Measurements from ENCODE around the gene C6orf163. TPM values are rescaled to one million over a fixed set of nuclear protein-coding genes. Genes with fewer than 3 reads are reported as not detected.

C6orf163 gene
- total and polyA plus RNA-seq, 10 of the 15 experiments (the other 5 are each of a cell fraction or from before 2014, with no cell fraction given): 0.56 to 3.7 (median 1.2) TPM

- POLR2A ChIA-PET: no interaction called here
- H3K79me2 ChIP-seq (ENCODE audit: control insufficient read depth, insufficient read depth, low read length): no peaks in the 10 kb centered on the region
- CTCF ChIA-PET: interaction anchor here (1.2 kb wide), 1 partner anchor 268 kb away, joined by 3 read pairs; no protein-coding TSS in a partner anchor
- no peak overlapping the region for H3K4me3 ChIP-seq
- H3K9me3 ChIP-seq (replicated peaks; ENCODE audit: control insufficient read depth, insufficient read depth, low read length): no peaks in the 10 kb centered on the region
- BruUV-seq (replicated peaks): no TSS peak
- in situ Hi-C loops (cut with MboI) (no loop called here), intact Hi-C loops (cut with micrococcal nuclease; ENCODE audit: unreplicated experiment) (no loop called here)
- H3K36me3 ChIP-seq (ENCODE audit: control insufficient read depth in 2 of 2, insufficient read depth in 2 of 2, low read length in 1 of 2): no peaks in the 10 kb centered on the region; a peak in 1 of 4 replicates
- TF ChIP-seq FOXM1 (IDR thresholded peaks at IDR 0.05; ENCODE audit: low read depth, low read length) (no peak), SIN3A (IDR thresholded peaks at IDR 0.05; ENCODE audit: low read depth, low read length) (no peak), RELA (IDR thresholded peaks at IDR 0.05; ENCODE audit: borderline replicate concordance, partially characterized antibody) (no peak), RB1 (IDR thresholded peaks at IDR 0.05; ENCODE audit: borderline replicate concordance) (no peak), ZBTB11 (CRISPR knock-in tag; IDR thresholded peaks at IDR 0.05) (no peak), MAX (IDR thresholded peaks at IDR 0.05; ENCODE audit: low read depth, low read length) (no peak), CTCF (IDR thresholded peaks at IDR 0.05 in 2 of 3, conservative IDR thresholded peaks at IDR 0.05 in 1 of 3; ENCODE audit: control insufficient read depth in 2 of 3, extremely low read depth in 1 of 3, insufficient read depth in 1 of 3, low read depth in 3 of 3, low read length in 3 of 3) (no peak), EED (IDR thresholded peaks at IDR 0.05; ENCODE audit: low read depth) (no peak), CHD1 (IDR thresholded peaks at IDR 0.05; ENCODE audit: low read depth, low read length) (no peak), RAD51 (IDR thresholded peaks at IDR 0.05) (no peak), STAT1 (conservative IDR thresholded peaks at IDR 0.05) (no peak), ATF7 (IDR thresholded peaks at IDR 0.05; ENCODE audit: low read depth) (no peak), ZSCAN29 (IDR thresholded peaks at IDR 0.05) (no peak), GATAD2B (conservative IDR thresholded peaks at IDR 0.05; ENCODE audit: low read depth) (no peak), MEF2B (IDR thresholded peaks at IDR 0.05; ENCODE audit: partially characterized antibody, poor library complexity, severe bottlenecking) (no peak), TCF3 (IDR thresholded peaks at IDR 0.05; ENCODE audit: borderline replicate concordance, insufficient read depth, low read depth, low read length) (no peak), PAX8 (IDR thresholded peaks at IDR 0.05) (no peak), E4F1 (IDR thresholded peaks at IDR 0.05; ENCODE audit: borderline replicate concordance, partially characterized antibody) (no peak)
- DNase-seq (ENCODE audit: low read depth, low spot score) (no peak), ATAC-seq (no peak), FAIRE-seq (no peak)
- WGBS (ENCODE audit: insufficient coverage, insufficient replicate concordance, low lambda C conversion rate, missing lambda C conversion rate): 84% methylated on average over 3 of the region's 3 CpGs
- no peak overlapping the region for H3K4me2 ChIP-seq (ENCODE audit: control insufficient read depth, insufficient read depth)
- SMC1A ChIA-PET (ENCODE audit: uncharacterized antibody, unreplicated experiment): interaction anchor here (2.2 kb wide), 1 partner anchor 10 kb away, joined by 5 read pairs; no protein-coding TSS in a partner anchor
- no peak overlapping the region for H3K27ac ChIP-seq (ENCODE audit: control insufficient read depth, insufficient read depth)
- no peaks in the 10 kb centered on the region for H4K20me1 ChIP-seq (ENCODE audit: control insufficient read depth, insufficient read depth)
- H3K27me3 ChIP-seq (replicated peaks in 1 of 2; ENCODE audit: control insufficient read depth in 2 of 2, insufficient read depth in 2 of 2, low read length in 1 of 2): no peaks in the 10 kb centered on the region
- no peak overlapping the region for H2AFZ ChIP-seq (ENCODE audit: control insufficient read depth, low read depth, low read length)
- no peaks in the 10 kb centered on the region for H3K4me1 ChIP-seq (ENCODE audit: control insufficient read depth, insufficient read depth, low read length)
- RAD21 ChIA-PET (ENCODE audit: unreplicated experiment): no interaction called here
- H3K9ac ChIP-seq (ENCODE audit: control insufficient read depth, insufficient read depth, low read length): no peak overlapping the region
Measured at GRCh38 chr6:87346700-87347099, 2.1 kb downstream of the C6orf163 start.
